ENCODE data around the gene MACROD2. TPM values are rescaled to one million over a fixed set of nuclear protein-coding genes. Genes with fewer than 3 reads are reported as not detected.

Gene MACROD2
- total RNA-seq, 4 donors from 2014 or later = 10.0 to 24.0 (median 17.0) TPM

GRCh38 chr20:15297059-15297875, 1302.0 kb downstream of the MACROD2 start:
- no peak overlapping the region for H3K4me3 ChIP-seq (ENCODE audit: low read depth, poor library complexity, severe bottlenecking)
- 83 to 88% methylated on average over 5 of the region's 5 CpGs for WGBS, 2 donors
- DNase-seq (ENCODE audit: low spot score in 2 of 2) = no peak
- no peak for TF ChIP-seq POLR2A (IDR thresholded peaks at IDR 0.05)
- no peak for TF ChIP-seq CTCF (IDR thresholded peaks at IDR 0.05)
- intact Hi-C loops (cut with DNase I; ENCODE audit: low total_unique reads) = no loop called here

GRCh38 chr20:15302075-15302474, 1306.8 kb downstream of the MACROD2 start:
- no peak overlapping the region for H3K4me3 ChIP-seq (ENCODE audit: low read depth, poor library complexity, severe bottlenecking)
- DNase-seq (ENCODE audit: low spot score in 2 of 2) = no peak
- intact Hi-C loops (cut with DNase I; ENCODE audit: low total_unique reads) = no loop called here
- WGBS, 2 donors = 62% methylated on average over 5 of the region's 5 CpGs
- TF ChIP-seq CTCF (IDR thresholded peaks at IDR 0.05) = no peak
- no peak for TF ChIP-seq POLR2A (IDR thresholded peaks at IDR 0.05)

GRCh38 chr20:15310361-15310760, 1315.0 kb downstream of the MACROD2 start:
- no peak for DNase-seq (ENCODE audit: low spot score in 2 of 2)
- H3K4me3 ChIP-seq (ENCODE audit: low read depth, poor library complexity, severe bottlenecking) = no peak overlapping the region
- TF ChIP-seq CTCF (IDR thresholded peaks at IDR 0.05) (no peak), POLR2A (IDR thresholded peaks at IDR 0.05) (no peak)
- intact Hi-C loops (cut with DNase I; ENCODE audit: low total_unique reads) = no loop called here

- TF ChIP-seq POLR2A (IDR thresholded peaks at IDR 0.05) (no peak), CTCF (IDR thresholded peaks at IDR 0.05) (no peak)
- DNase-seq (ENCODE audit: low spot score in 2 of 2) = no peak
- 54 to 68% methylated on average over 1 of the region's 1 CpG for WGBS, 2 donors
- no peak overlapping the region for H3K4me3 ChIP-seq (ENCODE audit: low read depth, poor library complexity, severe bottlenecking)
- intact Hi-C loops (cut with DNase I; ENCODE audit: low total_unique reads) = no loop called here
Observed at GRCh38 chr20:15316556-15316955, 1321.2 kb downstream of the MACROD2 start.

GRCh38 chr20:15317546-15318232, 1322.4 kb downstream of the MACROD2 start:
- 70 to 73% methylated on average over 2 of the region's 2 CpGs for WGBS, 2 donors
- intact Hi-C loops (cut with DNase I; ENCODE audit: low total_unique reads) = no loop called here
- DNase-seq (ENCODE audit: low spot score in 2 of 2) = no peak
- TF ChIP-seq POLR2A (IDR thresholded peaks at IDR 0.05) (no peak), CTCF (IDR thresholded peaks at IDR 0.05) (no peak)
- no peak overlapping the region for H3K4me3 ChIP-seq (ENCODE audit: low read depth, poor library complexity, severe bottlenecking)
